GM23248 (cell line): ENCODE data around the gene ATG16L2. TPM values are rescaled to one million over a fixed set of nuclear protein-coding genes. Genes with fewer than 3 reads are reported as not detected.

Experiments used
- DNase-seq: peaks from one replicate; pipeline ENCODE4 v3.0.0-alpha.2; 2015
- H2AFZ ChIP-seq: fragments of 200-600 bp; sonication (generic); 2 replicates; pipeline ENCODE4 v1.6.1; 2016; ENCODE audit warnings: antibody characterized with exemption
- H3F3A ChIP-seq: fragments of 200-600 bp; sonication (generic); 2 replicates; pipeline ENCODE4 v1.6.1; 2016; ENCODE audit warnings: mild to moderate bottlenecking, antibody characterized with exemption, mixed run types; ENCODE audit not compliant: insufficient read depth
- H3K27ac ChIP-seq: fragments of 200-600 bp; sonication (generic); 2 replicates; pipeline ENCODE4 v1.5.1; 2016; ENCODE audit warnings: mild to moderate bottlenecking
- H3K27me3 ChIP-seq: fragments of 200-600 bp; sonication (generic); replicated peaks from 2 replicates; pipeline ENCODE4 v1.6.1; 2016; ENCODE audit warnings: mild to moderate bottlenecking; ENCODE audit not compliant: insufficient read depth
- H3K36me3 ChIP-seq: fragments of 200-600 bp; sonication (generic); 2 replicates; pipeline ENCODE4 v1.6.1; 2016; ENCODE audit warnings: low read depth, mild to moderate bottlenecking
- H3K4me1 ChIP-seq: fragments of 200-600 bp; sonication (generic); 2 replicates; pipeline ENCODE4 v1.6.1; 2016; ENCODE audit warnings: mild to moderate bottlenecking; ENCODE audit not compliant: insufficient read depth
- H3K4me2 ChIP-seq: fragments of 200-600 bp; sonication (generic); one replicate; pipeline ENCODE4 v1.6.1; 2016; ENCODE audit warnings: mild to moderate bottlenecking; ENCODE audit not compliant: unreplicated experiment
- H3K4me3 ChIP-seq: fragments of 200-600 bp; sonication (generic); 2 replicates; pipeline ENCODE4 v1.5.1; 2016; ENCODE audit warnings: mild to moderate bottlenecking
- H3K79me2 ChIP-seq: fragments of 200-600 bp; sonication (generic); 2 replicates; pipeline ENCODE4 v1.6.1; 2016; ENCODE audit warnings: mild to moderate bottlenecking; ENCODE audit not compliant: insufficient read depth
- H3K9ac ChIP-seq: fragments of 200-600 bp; sonication (generic); 2 replicates; pipeline ENCODE4 v1.6.1; 2016; ENCODE audit warnings: mild to moderate bottlenecking
- H3K9me2 ChIP-seq: fragments of 200-600 bp; sonication (generic); 2 replicates; pipeline ENCODE4 v1.6.1; 2016; ENCODE audit warnings: mixed run types, mild to moderate bottlenecking, moderate library complexity; ENCODE audit not compliant: insufficient read depth
- H3K9me3 ChIP-seq: fragments of 200-600 bp; sonication (generic); one replicate; pipeline ENCODE4 v1.6.1; 2017; ENCODE audit warnings: low read depth
- H4K20me1 ChIP-seq: fragments of 200-600 bp; sonication (generic); 2 replicates; pipeline ENCODE4 v1.6.0; 2016; ENCODE audit not compliant: insufficient read depth
- EZH2 ChIP-seq: fragments of 200-600 bp; sonication (generic); IDR thresholded peaks from 2 replicates; pipeline ENCODE4 v1.6.1; 2018; ENCODE audit warnings: antibody characterized with exemption, mild to moderate bottlenecking; ENCODE audit not compliant: insufficient read depth, poor library complexity, severe bottlenecking
- EZH2phosphoT487 ChIP-seq: fragments of 200-600 bp; sonication (generic); IDR thresholded peaks from 2 replicates; pipeline ENCODE4 v1.6.1; 2018; ENCODE audit warnings: antibody characterized with exemption, moderate library complexity, mild to moderate bottlenecking, low read depth; ENCODE audit not compliant: insufficient read depth
- WGBS, 2 experiments: methylation state at CpG; one replicate each; pipeline ENCODE4 v1.1.6; 2015 to 2017; ENCODE audit warnings: low lambda C conversion rate in 2 of 2, low coverage in 1 of 2; ENCODE audit errors: missing lambda C conversion rate in 2 of 2; 5-methylcytosine and 5-hydroxymethylcytosine counted together
- in situ Hi-C: fragments of 300-500 bp; cut with MboI; formaldehyde crosslinking; loops from 2 replicates; pipeline ENCODE4 v1.15.0; 2020
- polyA plus RNA-seq: library from polyadenylated mRNA; unstranded; fragments of >200 nt; fragmentation: Nextera tagmentation; extraction: Ambion mirVana; gene quantifications from 2 replicates; pipeline ENCODE4 v1.2.1, GENCODE V29; 2016
- total RNA-seq: library from RNA; depleted of rRNA; stranded (reverse); fragments of >200 nt; shearing (Covaris generic); gene quantifications from 2 replicates; pipeline ENCODE4 v1.2.3, GENCODE V29; 2014

The ATG16L2 gene
- total and polyA plus RNA-seq, 2 experiments from 2014 or later = 12.3 to 14.3 TPM

DNA sequence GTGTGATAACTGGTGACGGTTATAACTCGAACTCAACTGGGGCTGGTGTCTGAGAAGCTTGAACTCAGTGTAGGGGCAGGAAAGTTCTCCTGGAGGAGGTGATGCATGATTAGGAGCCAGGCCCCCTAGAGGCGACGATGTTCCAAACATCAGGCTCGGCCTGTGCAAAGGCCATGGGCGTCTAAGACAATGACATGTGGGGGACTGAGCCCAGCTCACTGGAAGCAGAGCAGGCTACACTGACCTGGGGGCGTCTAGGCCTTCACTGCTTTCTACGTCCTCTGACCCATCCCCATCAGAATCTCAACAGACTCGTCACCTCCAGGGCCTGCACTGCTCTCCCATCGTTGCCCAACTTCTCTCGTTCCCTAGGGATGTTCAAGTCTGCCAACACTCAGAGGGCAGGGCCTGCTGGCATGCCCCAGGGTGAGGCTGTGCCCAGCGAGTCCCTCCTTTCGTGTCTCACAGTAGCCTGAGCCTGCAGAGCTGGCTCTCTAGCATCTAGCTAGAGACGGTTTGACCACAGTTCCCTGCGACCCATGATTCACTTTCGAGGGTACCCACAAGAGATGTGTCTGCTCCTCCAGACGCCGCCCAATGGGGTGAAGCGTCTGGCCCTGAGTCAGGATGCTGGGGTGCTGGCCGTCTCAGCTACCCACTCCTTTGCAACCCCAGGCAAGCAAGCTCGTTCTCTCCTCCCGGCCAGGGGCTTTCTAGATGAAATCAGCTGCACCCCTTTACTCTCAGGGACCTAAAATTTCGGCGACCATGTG is 1.1 kb upstream of the ATG16L2 start:
- H3K4me1 ChIP-seq = peaks cover 30% of the 10 kb centered on the region
- H3K4me2 ChIP-seq = peak overlapping the region; percentile 92
- no peaks in the 10 kb centered on the region for H3K9me2 ChIP-seq
- H3K4me3 ChIP-seq = peak overlapping the region; percentile 86
- H4K20me1 ChIP-seq = no peaks in the 10 kb centered on the region
- H3K9me3 ChIP-seq = no peaks in the 10 kb centered on the region
- peak overlapping the region; percentile 96 for H3K27ac ChIP-seq
- H2AFZ ChIP-seq = peak overlapping the region; percentile 78
- WGBS, 2 experiments = 1 to 3% methylated on average over 24 of the region's 24 CpGs
- DNase-seq = peak; percentile 93
- peak overlapping the region; percentile 92 for H3K9ac ChIP-seq
- in situ Hi-C loops = no loop called here
- 0 out of 2 replicates have a peak, but pooled peaks cover 7% of the 10 kb centered on the region for H3K36me3 ChIP-seq
- no peaks in the 10 kb centered on the region for H3K27me3 ChIP-seq
- TF ChIP-seq EZH2 (no peak), EZH2phosphoT487 (no peak)
- H3K79me2 ChIP-seq = peaks cover 38% of the 10 kb centered on the region
- H3F3A ChIP-seq = peaks cover 9% of the 10 kb centered on the region; the same call in 1 of the 2 replicates

DNA sequence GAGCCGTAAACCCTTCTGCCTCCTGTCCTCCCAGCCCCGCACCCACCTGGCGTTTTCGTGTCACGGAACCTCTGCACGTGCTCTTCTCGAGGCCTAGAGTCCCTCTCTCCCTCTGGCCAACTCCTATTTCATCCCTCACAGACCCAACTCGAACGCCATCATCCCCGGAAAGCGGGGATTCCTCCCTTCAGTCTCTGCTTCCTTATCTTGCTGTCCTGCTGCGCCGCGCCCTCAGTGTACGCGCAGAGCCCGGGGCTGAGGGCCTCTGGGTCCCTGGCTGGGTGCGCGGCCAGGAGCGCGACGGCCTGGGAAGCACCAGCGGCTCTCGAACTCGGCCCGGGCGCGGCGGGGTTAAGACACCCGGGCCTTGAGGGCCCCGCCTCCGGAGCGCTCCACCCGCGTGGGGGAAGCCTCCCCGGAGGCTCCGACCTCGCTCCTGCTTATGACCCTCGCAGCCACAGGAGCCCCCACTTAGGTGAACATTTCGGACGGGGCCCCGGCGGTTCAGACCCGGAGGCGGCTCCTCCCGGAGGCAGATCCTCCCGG is 398 bp upstream of the ATG16L2 start:
- Histone ChIP-seq H3K27me3 (no peaks in the 10 kb centered on the region), H3F3A (peaks cover 9% of the 10 kb centered on the region; the same call in 1 of the 2 replicates), H3K36me3 (0 out of 2 replicates have a peak, but pooled peaks cover 7% of the 10 kb centered on the region), H3K4me1 (peaks cover 30% of the 10 kb centered on the region), H3K4me3 (peak overlapping the region; percentile 86), H3K4me2 (peak overlapping the region; percentile 92), H3K9me2 (no peaks in the 10 kb centered on the region), H3K79me2 (peaks cover 38% of the 10 kb centered on the region), H4K20me1 (no peaks in the 10 kb centered on the region), H3K9ac (peak overlapping the region; percentile 92), H3K9me3 (no peaks in the 10 kb centered on the region), H2AFZ (peak overlapping the region; percentile 78), H3K27ac (peak overlapping the region; percentile 96)
- TF ChIP-seq EZH2phosphoT487 (no peak), EZH2 (no peak)
- DNase-seq = peak; percentile 92
- in situ Hi-C loops = no loop called here
- WGBS, 2 experiments = 1% methylated on average over 40 to 45 of the region's 47 CpGs

DNA sequence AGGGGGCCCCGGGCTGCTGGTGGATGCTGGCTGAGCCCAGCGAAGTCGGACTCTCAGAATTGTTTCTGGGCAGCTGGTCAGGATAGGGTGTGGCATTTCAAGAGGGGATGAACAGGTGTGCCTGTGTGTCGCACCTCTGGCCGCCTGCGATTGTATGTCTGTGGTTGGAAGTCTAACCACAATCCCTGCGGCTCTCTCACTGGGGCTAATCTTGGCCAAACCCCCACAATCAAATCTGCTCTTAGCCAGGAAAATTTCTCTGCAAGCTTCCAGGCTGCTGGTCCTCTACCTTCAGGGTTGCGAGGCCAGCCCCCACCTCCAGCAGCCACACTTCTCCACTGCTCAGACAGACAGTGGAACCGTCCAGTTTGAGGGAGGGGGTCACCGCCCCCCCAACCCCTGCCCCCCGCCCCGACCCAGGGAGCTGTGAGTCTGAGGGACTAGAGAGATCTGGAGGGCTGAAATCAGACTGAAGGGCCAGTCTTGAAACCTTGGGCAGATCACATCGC is 953 bp downstream of the ATG16L2 start:
- H3K9me3 ChIP-seq = no peaks in the 10 kb centered on the region
- no peaks in the 10 kb centered on the region for H3K9me2 ChIP-seq
- H3K9ac ChIP-seq = peak overlapping the region; percentile 92
- H4K20me1 ChIP-seq = no peaks in the 10 kb centered on the region
- no peak for DNase-seq
- H3K4me1 ChIP-seq = peaks cover 30% of the 10 kb centered on the region
- H3F3A ChIP-seq = peaks cover 9% of the 10 kb centered on the region; the same call in 1 of the 2 replicates
- peak overlapping the region; percentile 78 for H2AFZ ChIP-seq
- H3K79me2 ChIP-seq = peaks cover 37% of the 10 kb centered on the region
- H3K36me3 ChIP-seq = no peaks in the 10 kb centered on the region
- peak overlapping the region; percentile 92 for H3K4me2 ChIP-seq
- in situ Hi-C loops = no loop called here
- H3K4me3 ChIP-seq = peak overlapping the region; percentile 86
- TF ChIP-seq EZH2 = no peak
- TF ChIP-seq EZH2phosphoT487 = no peak
- peak overlapping the region; percentile 96 for H3K27ac ChIP-seq
- H3K27me3 ChIP-seq = no peaks in the 10 kb centered on the region
- WGBS, 2 experiments = 11 to 13% methylated on average over 13 of the region's 13 CpGs

DNA sequence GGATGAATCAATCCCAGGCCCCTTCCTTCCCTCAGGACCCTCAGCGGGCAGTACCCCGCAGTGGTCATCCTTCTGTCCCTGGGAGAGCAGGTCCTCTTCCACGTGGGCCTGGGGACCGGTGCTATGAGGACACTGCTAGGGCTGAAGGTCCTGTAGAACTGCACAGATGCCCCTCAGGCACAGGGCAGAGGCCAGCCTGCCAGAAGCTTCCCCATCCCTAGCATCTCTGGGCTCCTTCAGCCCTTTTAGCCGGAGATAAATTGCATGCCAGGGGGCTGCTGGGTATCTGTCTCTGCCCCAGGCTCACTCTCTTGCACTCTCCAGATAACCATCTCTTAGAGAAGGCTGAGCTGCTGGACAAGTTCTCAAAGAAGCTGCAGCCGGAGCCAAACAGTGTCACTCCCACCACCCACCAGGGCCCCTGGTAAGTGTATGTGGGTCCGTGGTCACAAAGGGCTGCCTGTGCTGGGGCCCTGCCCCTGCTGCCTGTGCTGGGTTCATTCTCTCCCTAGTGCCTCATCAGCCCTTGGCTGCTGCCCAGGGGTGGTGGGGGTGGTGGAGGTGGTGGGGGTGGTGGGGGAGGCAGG is 2.3 kb downstream of the ATG16L2 start:
- Histone ChIP-seq H2AFZ (no peak overlapping the region), H3F3A (peaks cover 9% of the 10 kb centered on the region; the same call in 1 of the 2 replicates), H3K27ac (no peak overlapping the region), H3K9me2 (no peaks in the 10 kb centered on the region), H3K4me1 (peaks cover 30% of the 10 kb centered on the region), H3K36me3 (no peaks in the 10 kb centered on the region; the same call in 1 of the 2 replicates), H3K4me3 (no peak overlapping the region), H3K4me2 (peak overlapping the region; percentile 92), H3K27me3 (no peaks in the 10 kb centered on the region), H3K9ac (no peak overlapping the region), H3K79me2 (peaks cover 24% of the 10 kb centered on the region), H3K9me3 (no peaks in the 10 kb centered on the region), H4K20me1 (no peaks in the 10 kb centered on the region)
- TF ChIP-seq EZH2 (no peak), EZH2phosphoT487 (no peak)
- DNase-seq = no peak
- in situ Hi-C loops = no loop called here
- 81 to 90% methylated on average over 7 of the region's 7 CpGs for WGBS, 2 experiments
